Smooth muscle cell (in vitro differentiated cells): ENCODE data around the gene CARMIL3. TPM values are rescaled to one million over a fixed set of nuclear protein-coding genes. Genes with fewer than 3 reads are reported as not detected.

Source experiments
- DNase-seq: peaks from one replicate; lab custom pipeline; 2025; ENCODE audit not compliant: unreplicated experiment; lab: John Stamatoyannopoulos, UW
- H2AFZ ChIP-seq: fragments of 200-600 bp; sonication (generic); 2 replicates; pipeline ENCODE4 v1.6.0; 2016; ENCODE audit warnings: antibody characterized with exemption, low read depth, mild to moderate bottlenecking
- H3F3A ChIP-seq: fragments of 200-600 bp; sonication (generic); 2 replicates; pipeline ENCODE4 v1.6.0; 2017; ENCODE audit warnings: antibody characterized with exemption, low read depth
- H3K27ac ChIP-seq: fragments of 200-600 bp; sonication (generic); 2 replicates; pipeline ENCODE4 v1.5.1; 2016; ENCODE audit warnings: low read depth, mild to moderate bottlenecking
- H3K27me3 ChIP-seq: fragments of 200-600 bp; sonication (generic); 2 replicates; pipeline ENCODE4 v1.6.1; 2016; ENCODE audit warnings: low read depth, mild to moderate bottlenecking
- H3K36me3 ChIP-seq: fragments of 200-600 bp; sonication (generic); 2 replicates; pipeline ENCODE4 v1.5.1; 2016; ENCODE audit warnings: low read depth
- H3K4me1 ChIP-seq: fragments of 200-600 bp; sonication (generic); 2 replicates; pipeline ENCODE4 v1.5.1; 2016; ENCODE audit warnings: low read depth
- H3K4me2 ChIP-seq: fragments of 200-600 bp; sonication (generic); 2 replicates; pipeline ENCODE4 v1.6.0; 2016; ENCODE audit warnings: mild to moderate bottlenecking
- H3K4me3 ChIP-seq: fragments of 200-600 bp; sonication (generic); 2 replicates; pipeline ENCODE4 v1.5.1; 2016; ENCODE audit warnings: mild to moderate bottlenecking
- H3K79me2 ChIP-seq: fragments of 200-600 bp; sonication (generic); 2 replicates; pipeline ENCODE4 v1.6.0; 2016; ENCODE audit warnings: low read depth, mild to moderate bottlenecking
- H3K9ac ChIP-seq: fragments of 200-600 bp; sonication (generic); 2 replicates; pipeline ENCODE4 v1.6.0; 2016; ENCODE audit warnings: low read depth
- H3K9me3 ChIP-seq: fragments of 200-600 bp; sonication (generic); replicated peaks from 2 replicates; pipeline ENCODE4 v1.5.1; 2016; ENCODE audit warnings: low read depth
- H4K20me1 ChIP-seq: fragments of 200-600 bp; sonication (generic); 2 replicates; pipeline ENCODE4 v1.6.0; 2016; ENCODE audit warnings: low read depth
- CTCF ChIP-seq: fragments of 200-600 bp; sonication (generic); IDR thresholded peaks from 2 replicates; pipeline ENCODE4 v1.5.1; 2017; ENCODE audit warnings: borderline replicate concordance, mild to moderate bottlenecking, antibody characterized with exemption; ENCODE audit not compliant: insufficient read depth, poor library complexity, severe bottlenecking
- WGBS: methylation state at CpG from one replicate; pipeline ENCODE4 v1.1.7; 2016; ENCODE audit warnings: low lambda C conversion rate; 5-methylcytosine and 5-hydroxymethylcytosine counted together
- polyA plus RNA-seq: library from polyadenylated mRNA; unstranded; fragments of >200 nt; fragmentation: Nextera tagmentation; extraction: Ambion mirVana; gene quantifications from 2 replicates; pipeline ENCODE4 v1.2.1, GENCODE V29; 2016
- total RNA-seq: library from RNA; depleted of rRNA; stranded (reverse); fragments of >200 nt; gene quantifications from 2 replicates; pipeline ENCODE4 v1.2.3, GENCODE V29; 2014

CARMIL3 gene
- total and polyA plus RNA-seq, 2 experiments from 2014 or later, result not detected

- H3K4me1 ChIP-seq, result no peaks in the 10 kb centered on the region
- no peak overlapping the region for H2AFZ ChIP-seq
- H3K36me3 ChIP-seq, result no peaks in the 10 kb centered on the region
- no peak overlapping the region for H3K4me3 ChIP-seq
- no peaks in the 10 kb centered on the region for H4K20me1 ChIP-seq
- H3F3A ChIP-seq, result no peaks in the 10 kb centered on the region
- TF ChIP-seq CTCF, result no peak
- no peaks in the 10 kb centered on the region for H3K79me2 ChIP-seq
- peaks cover 17% of the 10 kb centered on the region for H3K27me3 ChIP-seq
- H3K27ac ChIP-seq, result no peak overlapping the region
- no peaks in the 10 kb centered on the region for H3K9me3 ChIP-seq
- no peak overlapping the region for H3K9ac ChIP-seq
- no peak overlapping the region for H3K4me2 ChIP-seq
- WGBS, result 87% methylated on average over 7 of the region's 7 CpGs
- no peak for DNase-seq
Observed at GRCh38 chr14:24072436-24072835, 20.6 kb downstream of the CARMIL3 start.

DNA sequence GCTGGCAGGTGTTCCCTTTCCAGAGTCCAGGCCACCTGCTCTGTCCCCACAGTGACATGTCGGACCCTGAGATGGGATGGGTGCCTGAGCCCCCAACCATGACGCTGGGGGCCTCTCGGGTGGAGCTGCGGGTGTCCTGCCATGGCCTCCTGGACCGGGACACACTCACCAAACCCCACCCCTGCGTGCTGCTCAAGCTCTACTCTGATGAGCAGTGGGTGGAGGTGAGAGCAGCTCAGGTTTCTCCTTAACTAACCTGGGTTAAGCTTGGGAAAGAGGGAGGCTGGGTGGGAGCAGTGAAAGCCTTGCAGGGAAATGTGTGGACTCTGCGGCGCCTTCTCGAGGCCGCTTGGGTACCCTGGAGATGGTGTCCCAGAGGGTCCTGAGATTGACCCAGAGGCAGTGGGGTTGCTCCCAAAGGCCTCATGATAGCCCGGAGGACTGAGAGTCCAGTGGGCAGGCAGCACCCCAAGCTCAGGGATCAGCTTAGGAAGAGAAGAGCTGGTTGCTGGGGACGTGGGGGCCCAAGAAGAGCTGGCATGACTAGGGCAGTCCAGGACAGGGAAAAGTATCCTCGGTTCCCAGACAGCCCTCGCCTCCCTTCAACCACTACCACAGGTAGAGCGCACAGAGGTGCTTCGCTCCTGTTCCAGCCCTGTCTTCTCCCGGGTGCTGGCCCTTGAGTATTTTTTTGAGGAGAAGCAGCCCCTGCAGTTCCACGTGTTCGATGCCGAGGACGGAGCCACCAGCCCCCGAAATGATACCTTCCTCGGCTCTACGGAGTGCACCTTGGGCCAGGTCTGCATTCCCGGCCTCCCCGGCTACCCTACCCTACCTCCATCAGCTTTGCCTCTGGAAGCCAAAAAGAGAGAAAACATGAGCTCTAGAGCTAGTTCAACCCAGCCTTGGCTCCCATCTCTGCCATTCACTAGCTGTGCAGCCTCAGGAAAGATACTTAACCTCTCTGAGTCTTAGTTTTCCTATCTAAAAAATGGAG lies 21.4 kb downstream of the CARMIL3 start:
- no peak overlapping the region for H3K4me2 ChIP-seq
- no peak overlapping the region for H3K9ac ChIP-seq
- no peaks in the 10 kb centered on the region for H3F3A ChIP-seq
- DNase-seq, result no peak
- no peaks in the 10 kb centered on the region for H3K36me3 ChIP-seq
- H3K27me3 ChIP-seq, result peaks cover 17% of the 10 kb centered on the region
- no peaks in the 10 kb centered on the region for H3K79me2 ChIP-seq
- 90% methylated on average over 26 of the region's 26 CpGs for WGBS
- H4K20me1 ChIP-seq, result no peaks in the 10 kb centered on the region
- TF ChIP-seq CTCF, result no peak
- no peaks in the 10 kb centered on the region for H3K4me1 ChIP-seq
- no peak overlapping the region for H3K27ac ChIP-seq
- no peaks in the 10 kb centered on the region for H3K9me3 ChIP-seq
- no peak overlapping the region for H3K4me3 ChIP-seq
- H2AFZ ChIP-seq, result no peak overlapping the region

DNA sequence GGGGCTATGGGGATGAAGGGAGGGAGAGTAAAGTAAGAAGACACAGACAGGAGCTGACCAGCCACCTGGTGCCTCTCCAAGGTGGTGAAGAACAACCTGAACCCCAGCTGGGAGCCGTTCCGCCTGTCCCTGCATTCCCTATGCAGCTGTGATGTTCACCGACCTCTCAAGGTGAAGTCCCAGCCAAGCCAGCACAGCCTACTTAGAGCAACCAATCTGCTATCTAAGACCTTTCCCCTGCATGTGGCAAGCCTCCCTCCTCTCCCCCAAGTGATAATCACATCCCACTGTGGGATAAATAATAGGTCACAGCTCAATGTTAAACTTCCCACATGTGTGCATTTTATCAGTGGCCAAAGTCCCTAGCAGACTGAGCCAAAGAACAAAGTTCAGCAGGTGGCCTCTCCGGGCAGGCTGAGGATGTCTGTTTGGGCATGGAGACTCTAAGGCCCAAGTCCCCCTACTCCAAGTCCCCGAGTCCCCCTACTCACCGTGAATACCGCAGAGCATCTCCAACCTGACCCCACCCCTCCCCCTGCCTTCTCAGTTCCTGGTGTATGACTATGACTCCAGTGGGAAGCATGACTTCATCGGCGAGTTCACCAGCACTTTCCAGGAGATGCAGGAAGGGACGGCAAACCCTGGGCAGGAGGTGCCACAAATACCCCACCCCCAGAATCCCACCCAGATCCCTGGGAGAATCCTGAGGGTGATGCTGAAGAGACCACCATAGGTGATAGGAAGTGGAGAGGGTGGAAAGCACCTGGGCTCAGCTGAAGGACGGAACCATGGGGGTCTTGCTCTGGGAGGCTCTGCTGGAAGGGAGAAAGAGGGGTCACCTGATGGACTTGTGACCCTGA lies 23.0 kb downstream of the CARMIL3 start:
- Histone ChIP-seq H3K27ac (no peak overlapping the region), H3K79me2 (no peaks in the 10 kb centered on the region), H3F3A (no peaks in the 10 kb centered on the region), H3K9ac (no peak overlapping the region), H3K9me3 (no peaks in the 10 kb centered on the region), H3K27me3 (peaks cover 18% of the 10 kb centered on the region), H4K20me1 (no peaks in the 10 kb centered on the region), H3K4me3 (no peak overlapping the region), H3K4me1 (peaks cover 1% of the 10 kb centered on the region), H3K36me3 (no peaks in the 10 kb centered on the region), H3K4me2 (no peak overlapping the region), H2AFZ (no peak overlapping the region)
- no peak for TF ChIP-seq CTCF
- DNase-seq, result no peak
- WGBS, result 95% methylated on average over 11 of the region's 11 CpGs
